NCI-H526 treated with DMSO at 0.1 percent for 48 hours (cell line): ENCODE data around the gene DLEC1.
"Not testable (repeated sequence)": the region's sequence is repeated elsewhere in the genome, so short reads cannot be mapped to it uniquely, and the experiment has no call there.

Source experiments
- DNase-seq: peaks from one replicate; lab custom pipeline; 2025; lab: John Stamatoyannopoulos, UW

DLEC1 gene

DNA sequence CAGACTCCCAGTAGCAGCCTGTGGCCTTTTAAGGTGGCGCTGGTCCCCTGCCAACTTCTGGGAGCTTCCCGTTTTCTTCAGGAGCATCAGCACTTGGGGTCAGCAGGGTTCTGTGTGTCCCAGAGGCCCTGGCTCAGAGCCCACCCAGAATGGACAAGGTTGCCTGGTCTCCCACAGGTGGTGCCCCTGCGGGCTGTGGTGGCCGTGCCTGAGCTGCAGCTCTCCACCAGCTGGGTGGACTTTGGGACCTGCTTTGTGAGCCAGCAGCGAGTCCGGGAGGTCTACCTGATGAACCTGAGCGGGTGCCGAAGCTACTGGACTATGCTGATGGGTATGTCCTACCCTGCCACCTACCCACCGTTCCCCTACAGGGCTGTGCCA, 82.4 kb downstream of the DLEC1 start:
- no peak for DNase-seq

DNA sequence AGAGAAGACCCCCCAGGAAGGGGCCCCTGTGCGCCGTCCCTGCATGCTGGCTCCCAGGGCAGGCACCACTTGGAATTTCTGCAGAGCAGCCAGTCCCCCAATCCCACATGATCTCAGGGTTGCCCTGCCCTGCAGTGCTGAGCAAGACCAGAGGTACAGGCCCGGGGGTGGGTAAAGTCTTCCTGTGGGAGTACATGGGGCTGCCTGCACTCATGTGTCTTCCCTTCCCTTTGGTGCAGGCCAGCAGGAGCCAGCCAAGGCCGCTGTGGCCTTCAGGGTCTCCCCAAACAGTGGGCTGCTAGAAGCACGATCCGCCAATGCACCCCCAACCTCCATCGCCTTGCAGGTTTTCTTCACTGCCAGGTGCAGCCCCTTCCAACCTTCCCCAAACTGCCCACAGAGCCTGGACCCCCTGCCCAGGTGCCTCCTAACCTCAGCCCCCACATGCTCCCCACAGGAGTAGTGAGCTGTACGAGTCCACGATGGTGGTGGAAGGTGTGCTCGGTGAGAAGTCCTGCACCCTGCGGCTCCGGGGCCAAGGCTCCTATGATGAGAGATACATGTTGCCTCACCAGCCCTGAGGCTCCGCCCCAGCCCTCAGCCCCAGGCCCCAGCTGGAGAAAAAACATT, 82.9 kb downstream of the DLEC1 start:
- no peak for DNase-seq

DNA sequence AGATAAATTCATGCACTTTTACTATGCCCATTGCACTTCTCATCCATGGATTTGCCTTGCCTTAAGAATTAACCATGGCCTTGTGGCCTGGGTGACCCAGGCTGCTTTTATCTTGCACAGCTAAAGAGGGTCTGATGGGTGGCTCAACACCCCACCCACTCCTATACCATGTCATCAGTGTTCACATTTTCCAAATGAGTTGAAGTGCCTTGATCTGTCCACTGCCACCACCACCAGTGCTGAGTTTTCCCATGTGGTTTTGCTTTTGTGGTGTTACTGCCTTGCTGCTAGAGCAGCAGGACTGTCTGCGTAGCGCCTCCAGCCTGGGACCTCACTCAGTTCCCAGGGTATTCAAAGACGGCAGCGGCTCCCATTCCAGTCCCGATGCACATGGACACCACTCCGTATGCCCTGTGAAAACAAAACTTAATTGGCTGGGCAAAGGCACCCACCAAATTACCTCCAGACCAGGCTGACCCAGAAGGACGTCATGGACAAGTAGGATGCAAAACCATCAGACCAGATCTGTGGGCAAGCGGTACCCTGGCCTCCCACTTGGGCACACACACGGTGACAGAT, 83.8 kb downstream of the DLEC1 start:
- no peak for DNase-seq

DNA sequence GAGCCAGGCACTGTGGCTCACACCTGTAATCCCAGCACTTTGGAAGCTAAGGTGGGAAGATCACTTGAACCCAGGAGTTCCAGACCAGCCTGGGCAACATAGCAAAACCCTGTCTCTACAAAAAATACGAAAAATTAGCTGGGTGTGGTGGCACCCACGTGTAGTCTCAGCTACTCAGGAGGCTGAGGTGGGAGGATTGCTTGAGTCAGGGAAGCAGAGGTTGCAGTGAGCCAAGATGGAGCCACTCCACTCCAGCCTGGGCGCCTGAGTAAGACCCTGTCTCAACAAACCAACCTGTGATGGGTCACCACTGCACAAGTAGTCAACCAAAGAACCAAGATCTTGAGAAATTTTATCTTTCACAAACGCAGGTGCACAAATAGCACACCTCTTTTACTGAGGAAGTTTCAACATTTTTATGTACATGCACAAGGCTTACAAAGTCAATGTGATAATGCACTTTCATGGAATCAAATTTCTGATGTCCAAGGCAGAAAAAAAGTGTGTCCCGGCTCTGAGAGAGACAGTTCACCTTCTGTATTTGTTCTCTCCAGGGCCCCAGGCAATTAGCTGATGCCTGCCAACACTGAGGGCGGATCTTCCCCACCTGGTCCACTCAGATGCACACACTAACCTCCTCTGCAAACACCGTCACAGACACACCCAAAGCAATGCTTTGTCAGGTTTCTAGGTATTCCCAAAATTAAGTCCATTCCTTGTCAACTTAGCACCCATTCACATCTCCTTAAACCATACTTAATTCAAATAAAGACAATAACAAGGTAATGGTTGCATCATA, 85.5 kb downstream of the DLEC1 start:
- DNase-seq: no peak

DNA sequence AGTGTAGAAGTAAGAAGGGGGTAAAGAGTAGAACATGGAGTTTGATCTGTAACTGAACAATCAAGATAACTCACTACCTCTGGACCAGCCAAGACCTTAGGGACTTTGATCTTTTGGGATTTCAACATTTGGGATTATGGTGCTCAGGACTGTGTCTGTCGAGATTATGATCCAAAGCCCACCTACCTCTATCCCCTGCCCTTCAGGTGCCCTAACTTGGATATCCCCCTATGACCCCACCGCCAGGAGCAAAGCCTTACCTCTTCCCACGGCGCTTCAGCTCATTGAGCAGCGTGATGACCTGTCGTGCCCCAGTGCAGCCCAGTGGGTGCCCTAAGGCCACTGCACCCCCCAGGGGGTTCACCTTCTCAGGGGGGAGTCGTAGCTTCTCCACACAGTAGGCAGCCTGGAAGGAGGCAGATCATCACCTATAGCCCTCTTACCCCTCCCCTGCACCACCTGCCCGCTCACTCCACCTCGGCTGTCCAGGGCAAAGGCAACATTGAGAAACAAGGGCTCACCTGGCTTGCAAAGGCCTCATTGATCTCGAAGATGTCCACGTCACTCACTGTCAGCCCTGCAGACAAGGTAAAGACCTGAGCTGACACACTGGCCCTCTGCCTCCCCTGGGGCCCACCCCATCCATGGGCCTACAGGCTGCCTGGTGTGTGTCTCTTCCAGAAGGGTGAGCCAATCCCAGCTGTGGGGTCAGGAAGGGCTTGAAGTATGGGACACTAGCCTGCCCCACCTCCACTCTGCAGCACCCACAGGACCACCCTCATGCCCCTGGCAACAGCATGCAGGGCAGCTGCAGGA, 86.5 kb downstream of the DLEC1 start:
- DNase-seq: no peak

DNA sequence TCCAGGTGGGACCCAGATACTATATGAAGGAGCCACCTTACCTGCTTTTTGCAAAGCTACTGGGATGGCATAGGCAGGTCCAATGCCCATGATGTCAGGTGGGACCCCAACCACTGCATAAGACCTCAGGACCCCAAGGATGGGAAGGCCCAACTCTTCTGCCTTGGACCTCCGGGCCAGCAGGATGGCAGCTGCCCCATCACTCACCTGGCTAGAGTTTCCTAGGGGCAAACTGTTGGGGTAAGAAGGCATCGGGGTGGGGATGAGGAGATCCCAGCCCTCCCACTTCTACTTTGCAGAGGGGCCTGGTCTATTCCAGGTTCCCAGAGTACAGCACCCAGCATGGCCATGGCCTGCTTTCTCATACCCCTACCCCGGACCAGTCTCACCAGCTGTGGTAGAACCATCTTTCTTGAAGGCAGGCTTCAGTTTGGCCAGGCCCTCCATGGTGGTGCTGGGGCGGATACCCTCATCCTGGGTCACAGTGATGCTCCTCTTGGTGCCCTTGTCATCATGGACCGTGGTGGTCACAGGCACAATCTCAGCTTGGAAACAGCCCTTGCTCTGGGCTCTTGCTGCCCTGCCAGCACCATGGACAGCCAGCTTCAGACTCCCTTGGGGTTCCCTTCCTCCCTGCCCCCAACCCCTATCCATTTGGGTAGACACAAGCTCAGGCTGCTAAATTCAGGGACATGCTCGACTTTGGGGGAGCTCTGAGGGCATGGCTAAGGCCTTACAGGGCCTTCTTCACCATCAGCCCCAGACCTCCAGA, 87.3 kb downstream of the DLEC1 start:
- no peak for DNase-seq

- no peak for DNase-seq
These were observed 88.7 kb downstream of the DLEC1 start for GRCh38 chr3:38127611-38128302.

- DNase-seq: no peak
These were observed 89.3 kb downstream of the DLEC1 start for GRCh38 chr3:38128303-38128655.

- no peak for DNase-seq
These were observed 90.0 kb downstream of the DLEC1 start for GRCh38 chr3:38129058-38129457.

DNA sequence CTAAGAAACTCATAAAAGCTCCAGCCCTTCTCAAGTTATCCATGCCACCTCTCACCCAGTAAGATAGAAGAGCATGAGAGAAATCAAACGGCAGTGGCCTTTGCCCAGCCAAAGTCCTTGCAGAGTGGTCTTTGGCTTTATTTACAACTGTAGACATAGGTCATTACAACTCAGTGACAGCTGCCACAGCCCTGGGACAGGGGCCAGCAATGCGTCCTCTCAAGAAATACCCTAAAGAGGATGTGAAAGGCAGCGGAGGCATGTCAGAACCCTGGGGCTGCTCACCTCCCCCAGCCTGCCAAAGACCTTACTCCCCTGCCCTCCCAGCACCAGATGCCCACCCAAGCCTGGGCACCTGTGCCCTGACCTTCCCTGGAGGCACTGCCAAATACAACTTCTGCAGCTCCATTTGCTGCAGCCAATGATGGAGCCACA, 91.6 kb downstream of the DLEC1 start:
- DNase-seq: no peak

DNA sequence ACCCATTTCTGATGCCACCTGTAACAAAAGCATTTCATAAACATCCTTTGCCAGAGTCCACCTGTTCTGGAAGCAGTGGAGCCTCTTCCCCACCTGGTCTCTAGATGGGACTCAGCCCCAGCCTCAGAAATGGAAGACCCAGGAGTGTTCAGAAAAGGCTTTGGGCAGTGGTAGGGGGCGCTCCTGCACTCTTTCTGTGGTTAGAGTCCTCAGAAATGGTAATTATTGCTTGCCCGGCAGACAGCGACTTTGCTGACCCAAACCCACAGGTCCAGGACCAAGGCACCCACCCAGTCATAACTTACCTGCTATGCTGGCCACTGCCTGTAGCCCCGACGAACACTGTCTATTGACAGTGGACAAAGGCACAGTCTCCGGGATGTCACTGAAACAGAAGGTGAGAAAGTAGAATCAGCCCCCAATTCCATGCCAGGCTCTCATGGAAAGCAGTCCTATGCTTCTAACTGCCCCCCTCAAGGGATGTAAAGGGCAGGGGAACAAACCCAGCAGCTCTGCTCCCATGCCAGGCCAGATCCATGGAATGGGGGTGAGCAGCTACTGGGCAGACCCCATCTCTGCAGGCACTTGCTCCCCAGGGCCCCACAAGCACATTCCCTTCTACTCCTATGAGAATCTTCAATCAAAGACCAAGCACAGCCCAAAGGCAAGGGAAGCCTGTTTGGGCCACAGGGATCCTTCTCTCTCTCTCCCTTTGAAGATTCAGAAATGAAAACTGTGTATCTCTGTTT, 92.8 kb downstream of the DLEC1 start:
- DNase-seq: peak; percentile 12

DNA sequence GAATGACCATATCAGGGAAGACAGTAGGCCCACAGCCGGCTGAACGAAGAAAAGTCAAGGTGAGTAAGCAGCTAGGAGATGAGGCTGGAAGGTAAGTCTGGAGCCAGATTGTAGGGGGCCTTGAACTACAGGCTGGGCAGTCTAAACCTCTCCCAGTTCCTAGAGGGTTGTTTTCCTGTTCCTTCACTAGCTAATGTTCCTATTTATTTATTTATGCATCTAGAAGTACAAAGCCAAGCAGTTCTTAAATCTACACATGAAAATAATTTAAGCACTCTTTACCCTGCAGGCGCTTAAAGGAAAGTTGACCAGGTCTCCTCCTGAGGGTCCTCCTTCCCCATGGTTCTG, 94.2 kb downstream of the DLEC1 start:
- DNase-seq: no peak

GRCh38 chr3:38133557-38134405, 94.8 kb downstream of the DLEC1 start:
- DNase-seq: no peak

- not testable (repeated sequence) for DNase-seq
These were observed 95.6 kb downstream of the DLEC1 start for GRCh38 chr3:38134517-38135143.

- DNase-seq: not testable (repeated sequence)
These were observed 96.7 kb downstream of the DLEC1 start for GRCh38 chr3:38135621-38136277.

DNA sequence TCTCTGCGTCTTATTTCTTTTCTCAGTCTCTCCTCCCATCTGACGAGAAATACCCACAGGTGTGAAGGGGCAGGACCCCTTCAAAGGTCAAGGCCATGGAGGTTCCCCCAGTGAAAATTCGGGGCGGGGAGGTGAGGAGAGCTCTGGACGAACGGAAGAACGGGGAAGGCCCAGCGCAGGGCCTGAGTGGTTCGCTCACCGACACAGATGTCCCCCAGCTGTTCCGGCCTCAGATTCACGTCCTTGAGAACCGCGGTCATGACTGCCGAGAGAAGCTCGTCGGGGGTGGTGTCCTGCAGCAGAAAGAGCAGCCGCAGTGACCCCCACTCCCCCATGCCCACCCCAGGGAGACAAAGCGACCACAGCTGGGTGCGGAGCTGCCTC, 97.4 kb downstream of the DLEC1 start:
- DNase-seq: no peak

DNA sequence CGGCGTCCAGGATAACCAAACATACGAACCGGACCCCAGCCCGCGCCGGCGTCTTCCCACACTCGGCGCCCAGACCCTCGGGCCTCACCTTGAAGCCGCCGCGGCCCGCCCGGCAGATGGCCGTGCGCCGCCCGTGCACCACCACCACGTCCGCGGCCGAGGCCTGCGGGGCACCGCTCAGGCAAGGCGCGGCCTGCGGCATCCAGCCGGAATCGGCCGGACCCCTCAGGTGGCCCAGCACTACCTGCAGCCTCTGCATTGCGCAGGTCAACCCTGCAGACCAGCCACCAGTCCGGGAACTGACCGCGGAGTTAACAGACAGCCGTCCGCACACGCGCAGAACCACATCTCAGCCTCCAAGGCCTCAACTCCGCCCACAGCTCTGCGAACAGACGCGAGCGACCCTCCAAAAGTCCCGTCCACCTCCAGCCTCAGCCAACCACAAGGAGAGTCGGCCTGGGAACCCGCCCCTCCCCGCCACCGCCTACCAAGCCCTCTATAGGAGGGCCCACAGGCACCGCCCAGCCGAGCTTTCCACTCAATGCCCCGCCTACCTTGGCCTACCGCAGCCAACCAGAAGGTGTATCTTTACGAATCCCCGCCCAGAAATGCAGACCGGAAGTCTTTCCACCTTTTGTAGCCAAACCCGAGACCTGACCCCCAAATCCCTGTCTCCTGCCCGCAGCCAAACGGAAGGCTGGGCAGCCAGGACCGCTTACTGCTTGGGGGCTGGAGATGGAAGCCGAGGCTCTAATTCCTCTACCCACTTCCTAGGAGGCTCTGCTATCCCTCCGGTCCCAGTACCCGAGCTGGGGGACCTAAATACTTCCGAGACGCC, 98.0 kb downstream of the DLEC1 start, which contains the start of gene ACAA1:
Gene ACAA1, minus strand, starts transcription at position 351 of the 838 bp plus-strand sequence. Its CDS starts 92 bp downstream, at position 259.
- peak; percentile 97 for DNase-seq
